HCT116 (cell line): ENCODE results near the gene EXOSC10. TPM values are rescaled to one million over a fixed set of nuclear protein-coding genes. Genes with fewer than 3 reads are reported as not detected.

ENCODE experiments used
- ATAC-seq: fragments of 200-7000 bp; cut with Tn5 transposase; 2 replicates; pipeline ENCODE4 v1.9.1; 2020; ENCODE audit warnings: mild to moderate bottlenecking, moderate library complexity
- BruUV-seq: library from RNA; stranded (reverse); fragments of 400-500 nt; replicated peaks from 2 replicates; lab custom pipeline; 2021; lab: Mats Ljungman, UMichigan
- CTCF ChIA-PET: fragments of 300-600 bp; sonication (Branson Sonifier 250); formaldehyde crosslinking; loops from one replicate; lab custom pipeline; 2021; ENCODE audit warnings: antibody characterized with exemption; lab: Charles Lee
- POLR2A ChIA-PET: fragments of 300-600, 350-600 bp; sonication (Branson Sonifier 250); formaldehyde crosslinking; loops from one replicate; lab custom pipeline; 2021; ENCODE audit warnings: antibody characterized with exemption; lab: Charles Lee
- RAD21 ChIA-PET, 2 experiments: fragments of 300-600 bp; sonication (Branson Sonifier 250); formaldehyde crosslinking; loops; one replicate each; lab custom pipeline; 2023; ENCODE audit warnings: low total read pairs in 2 of 2; ENCODE audit not compliant: uncharacterized antibody in 2 of 2, unreplicated experiment in 2 of 2, low non-redundant PET in 1 of 2; lab: Charles Lee
- DNase-seq: peaks from one replicate; pipeline ENCODE4 v3.0.0-alpha.2; 2010; ENCODE audit warnings: low read depth, low spot score
- H2AFZ ChIP-seq: fragments of 200-600 bp; shearing (Covaris generic), sonication (generic); 2 replicates; pipeline ENCODE4 v1.6.1; 2017; ENCODE audit warnings: low read depth, mixed run types, mixed read lengths, antibody characterized with exemption, low read length; ENCODE audit not compliant: poor library complexity, severe bottlenecking
- H3K27ac ChIP-seq: 2 replicates; pipeline ENCODE4 v1.5.1; 2012; ENCODE audit warnings: low read depth, low read length
- H3K27me3 ChIP-seq: fragments of 200-600 bp; sonication (generic); 2 replicates; pipeline ENCODE4 v1.6.1; 2016; ENCODE audit warnings: mixed run types, low read length, mixed read lengths; ENCODE audit not compliant: insufficient read depth
- H3K36me3 ChIP-seq, 2 experiments: fragments of 200-500 bp in 1 of 2; fragments of 200-600 bp in 1 of 2; sonication (Bioruptor generic) in 1 of 2; sonication (generic) in 1 of 2; 2 replicates each; pipeline versions ENCODE4 v1.5.1 to v1.6.1; 2014 to 2016; ENCODE audit warnings: low read length in 2 of 2, inconsistent platforms in 1 of 2, mixed read lengths in 1 of 2, mixed run types in 1 of 2; ENCODE audit not compliant: insufficient read depth in 2 of 2, control insufficient read depth in 1 of 2
- H3K4me1 ChIP-seq, 2 experiments: fragments of 200-600 bp in 1 of 2; sonication (generic) in 1 of 2; 2 replicates each; pipeline versions ENCODE4 v1.5.1 to v1.6.1; 2012 to 2017; ENCODE audit warnings: low read length in 2 of 2, inconsistent platforms in 1 of 2, mild to moderate bottlenecking in 1 of 2, mixed read lengths in 1 of 2, mixed run types in 1 of 2, moderate library complexity in 1 of 2; ENCODE audit not compliant: insufficient read depth in 2 of 2, control insufficient read depth in 1 of 2
- H3K4me2 ChIP-seq: fragments of 200-600 bp; sonication (generic); 2 replicates; pipeline ENCODE4 v1.6.1; 2017; ENCODE audit warnings: mixed run types, low read length, mixed read lengths
- H3K4me3 ChIP-seq, 2 experiments: fragments of 200-600 bp in 1 of 2; sonication (generic) in 1 of 2; replicated peaks in 1 of 2; 2 replicates each; pipeline ENCODE4 v1.5.1; 2011 to 2016; ENCODE audit warnings: low read length in 2 of 2, control low read depth in 1 of 2, low read depth in 1 of 2, mild to moderate bottlenecking in 1 of 2, mixed read lengths in 1 of 2, mixed run types in 1 of 2
- H3K79me2 ChIP-seq: fragments of 200-600 bp; sonication (generic); 2 replicates; pipeline ENCODE4 v1.6.1; 2017; ENCODE audit warnings: mild to moderate bottlenecking, mixed run types, low read length, moderate library complexity, mixed read lengths; ENCODE audit not compliant: insufficient read depth
- H3K9ac ChIP-seq: fragments of 200-600 bp; sonication (generic); 2 replicates; pipeline ENCODE4 v1.6.1; 2016; ENCODE audit warnings: low read length, mixed read lengths
- H3K9me2 ChIP-seq: fragments of 200-600 bp; sonication (generic), shearing (Covaris generic); 2 replicates; pipeline ENCODE4 v1.6.1; 2017; ENCODE audit warnings: mixed run types, mild to moderate bottlenecking, moderate library complexity; ENCODE audit not compliant: insufficient read depth
- H3K9me3 ChIP-seq, 2 experiments: fragments of 200-500 bp in 1 of 2; fragments of 200-600 bp in 1 of 2; sonication (Bioruptor generic) in 1 of 2; sonication (generic) in 1 of 2; 2 replicates each; pipeline ENCODE4 v1.6.1; 2014 to 2017; ENCODE audit warnings: low read length in 2 of 2, mixed read lengths in 2 of 2, inconsistent platforms in 1 of 2, low read depth in 1 of 2, mild to moderate bottlenecking in 1 of 2, mixed run types in 1 of 2, moderate library complexity in 1 of 2; ENCODE audit not compliant: control insufficient read depth in 1 of 2, insufficient read depth in 1 of 2
- H4K20me1 ChIP-seq: fragments of 200-600 bp; sonication (generic), shearing (Covaris generic); 2 replicates; pipeline ENCODE4 v1.6.1; 2017; ENCODE audit warnings: mixed run types, mild to moderate bottlenecking, moderate library complexity; ENCODE audit not compliant: insufficient read depth
- CEBPB ChIP-seq: IDR thresholded peaks from 2 replicates; pipeline ENCODE4 v1.6.1; 2012; ENCODE audit warnings: low read depth
- ELF1 ChIP-seq: IDR thresholded peaks from 2 replicates; pipeline ENCODE4 v1.6.1; 2012; ENCODE audit warnings: low read depth, borderline replicate concordance
- EZH2 ChIP-seq: fragments of 200-600 bp; sonication (generic); IDR thresholded peaks from 2 replicates; pipeline ENCODE4 v1.6.1; 2017; ENCODE audit warnings: antibody characterized with exemption, mixed run types
- POLR2A ChIP-seq: IDR thresholded peaks from 2 replicates; pipeline ENCODE4 v1.7.0; 2011; ENCODE audit warnings: borderline replicate concordance; ENCODE audit not compliant: insufficient read depth, insufficient read length; ENCODE audit errors: extremely low read depth
- SIN3A ChIP-seq: IDR thresholded peaks from 2 replicates; pipeline ENCODE4 v1.6.1; 2012; ENCODE audit warnings: low read depth
- SRF ChIP-seq: IDR thresholded peaks from 2 replicates; pipeline ENCODE4 v1.6.1; 2012; ENCODE audit warnings: low read depth
- TCF7L2 ChIP-seq: IDR thresholded peaks from 2 replicates; pipeline ENCODE4 v1.7.0; 2011; ENCODE audit warnings: borderline replicate concordance, inconsistent platforms; ENCODE audit not compliant: insufficient read depth, insufficient read length; ENCODE audit errors: extremely low read depth
- YY1 ChIP-seq: IDR thresholded peaks from 2 replicates; pipeline ENCODE4 v1.6.1; 2011; ENCODE audit warnings: low read length, low read depth, moderate library complexity, mild to moderate bottlenecking; ENCODE audit not compliant: insufficient replicate concordance; ENCODE audit errors: extremely low read depth
- ZBTB33 ChIP-seq: IDR thresholded peaks from 2 replicates; pipeline ENCODE4 v1.6.1; 2011; ENCODE audit warnings: mild to moderate bottlenecking, low read length, moderate library complexity; ENCODE audit not compliant: insufficient replicate concordance; ENCODE audit errors: extremely low read depth
- ZFX ChIP-seq: fragments of 450-650 bp; IDR thresholded peaks from 2 replicates; pipeline ENCODE4 v1.6.1; 2017
- intact Hi-C: fragments of 100-400 bp; cut with micrococcal nuclease; formaldehyde crosslinking; loops from 2 replicates; pipeline ENCODE4 v1.10.0; 2022
- total RNA-seq: library from RNA; stranded (reverse); gene quantifications from one replicate; pipeline ENCODE4 v1.2.1, GENCODE V29; 2021; ENCODE audit not compliant: unreplicated experiment
- TF ChIP-seq, protein P1 (sequence below), 3 experiments: fragments of 200-600 bp in 1 of 3; sonication (generic) in 1 of 3; IDR thresholded peaks in 2 of 3; conservative IDR thresholded peaks in 1 of 3; 2 replicates each; pipeline ENCODE4 v1.5.1; 2012 to 2017; ENCODE audit warnings: low read depth in 2 of 3, low read length in 2 of 3, antibody characterized with exemption in 1 of 3, borderline replicate concordance in 1 of 3, control low read depth in 1 of 3, mild to moderate bottlenecking in 1 of 3, mixed read lengths in 1 of 3, mixed run types in 1 of 3, moderate library complexity in 1 of 3; ENCODE audit not compliant: insufficient read depth in 1 of 3

EXOSC10 gene
- total RNA-seq, 1 experiment from 2014 or later, result 80.7 TPM

DNA sequence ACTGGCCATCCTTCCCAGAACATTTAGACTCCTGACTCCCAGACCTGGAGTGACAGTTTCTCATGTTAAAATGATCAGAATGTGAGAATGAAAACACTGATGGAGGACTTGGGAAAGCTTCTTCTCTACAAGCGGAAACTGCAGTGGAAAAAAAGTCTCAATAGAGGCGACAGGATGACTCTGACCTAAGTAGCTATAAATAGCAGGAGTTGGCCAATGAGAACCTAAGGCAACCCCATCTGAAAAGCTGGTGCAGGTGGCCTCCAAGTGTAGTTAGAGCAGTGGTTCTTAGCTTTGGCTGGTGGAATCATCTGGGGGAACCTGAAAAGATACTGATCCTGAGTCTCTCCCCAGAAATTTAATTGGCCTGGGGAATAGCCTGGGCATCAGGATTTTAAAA, 44.2 kb upstream of the EXOSC10 start:
- ChIA-PET CTCF (no interaction called here), POLR2A (no interaction called here), RAD21 (no interaction called here)
- no peaks in the 10 kb centered on the region for H4K20me1 ChIP-seq
- TF ChIP-seq ZBTB33 (no peak), ZFX (no peak), TCF7L2 (no peak), SRF (no peak), CEBPB (no peak), YY1 (no peak), SIN3A (no peak), EZH2 (no peak), ELF1 (no peak), POLR2A (no peak)
- TF ChIP-seq, protein P1, sequence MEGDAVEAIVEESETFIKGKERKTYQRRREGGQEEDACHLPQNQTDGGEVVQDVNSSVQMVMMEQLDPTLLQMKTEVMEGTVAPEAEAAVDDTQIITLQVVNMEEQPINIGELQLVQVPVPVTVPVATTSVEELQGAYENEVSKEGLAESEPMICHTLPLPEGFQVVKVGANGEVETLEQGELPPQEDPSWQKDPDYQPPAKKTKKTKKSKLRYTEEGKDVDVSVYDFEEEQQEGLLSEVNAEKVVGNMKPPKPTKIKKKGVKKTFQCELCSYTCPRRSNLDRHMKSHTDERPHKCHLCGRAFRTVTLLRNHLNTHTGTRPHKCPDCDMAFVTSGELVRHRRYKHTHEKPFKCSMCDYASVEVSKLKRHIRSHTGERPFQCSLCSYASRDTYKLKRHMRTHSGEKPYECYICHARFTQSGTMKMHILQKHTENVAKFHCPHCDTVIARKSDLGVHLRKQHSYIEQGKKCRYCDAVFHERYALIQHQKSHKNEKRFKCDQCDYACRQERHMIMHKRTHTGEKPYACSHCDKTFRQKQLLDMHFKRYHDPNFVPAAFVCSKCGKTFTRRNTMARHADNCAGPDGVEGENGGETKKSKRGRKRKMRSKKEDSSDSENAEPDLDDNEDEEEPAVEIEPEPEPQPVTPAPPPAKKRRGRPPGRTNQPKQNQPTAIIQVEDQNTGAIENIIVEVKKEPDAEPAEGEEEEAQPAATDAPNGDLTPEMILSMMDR (IDR thresholded peaks at IDR 0.05 in 2 of 3, conservative IDR thresholded peaks at IDR 0.05 in 1 of 3; ENCODE audit: borderline replicate concordance in 1 of 3, insufficient read depth in 1 of 3, low read depth in 2 of 3, low read length in 2 of 3), result no peak
- H3K9me2 ChIP-seq, result no peaks in the 10 kb centered on the region
- ATAC-seq (no peak), DNase-seq (no peak)
- intact Hi-C loops, result no loop called here
- no peaks in the 10 kb centered on the region for H3K9me3 ChIP-seq
- no TSS peak for BruUV-seq
- no peak overlapping the region for H2AFZ ChIP-seq
- peaks cover 17 to 29% of the 10 kb centered on the region in 2 experiments; a peak in 3 of 4 replicates for H3K36me3 ChIP-seq
- no peaks in the 10 kb centered on the region for H3K79me2 ChIP-seq
- H3K27ac ChIP-seq, result no peak overlapping the region
- no peak overlapping the region for H3K9ac ChIP-seq
- no peak overlapping the region for H3K4me3 ChIP-seq
- H3K27me3 ChIP-seq, result no peaks in the 10 kb centered on the region
- no peak overlapping the region for H3K4me2 ChIP-seq
- no peaks in the 10 kb centered on the region for H3K4me1 ChIP-seq
